AG10803 (cell line): ENCODE measurements around the gene TMEM218.

Experiments used
- DNase-seq: peaks from one replicate; pipeline ENCODE4 v3.0.0; 2010; ENCODE audit warnings: low read depth
- H3K4me3 ChIP-seq: 2 replicates; pipeline ENCODE4 v1.5.1; 2011; ENCODE audit warnings: mild to moderate bottlenecking, low read length, control low read depth
- TF ChIP-seq, protein P1 (sequence below): conservative IDR thresholded peaks from 2 replicates; pipeline ENCODE4 v1.5.1; 2011; ENCODE audit warnings: mild to moderate bottlenecking, low read length, control low read depth, inconsistent platforms

TMEM218 gene

DNA sequence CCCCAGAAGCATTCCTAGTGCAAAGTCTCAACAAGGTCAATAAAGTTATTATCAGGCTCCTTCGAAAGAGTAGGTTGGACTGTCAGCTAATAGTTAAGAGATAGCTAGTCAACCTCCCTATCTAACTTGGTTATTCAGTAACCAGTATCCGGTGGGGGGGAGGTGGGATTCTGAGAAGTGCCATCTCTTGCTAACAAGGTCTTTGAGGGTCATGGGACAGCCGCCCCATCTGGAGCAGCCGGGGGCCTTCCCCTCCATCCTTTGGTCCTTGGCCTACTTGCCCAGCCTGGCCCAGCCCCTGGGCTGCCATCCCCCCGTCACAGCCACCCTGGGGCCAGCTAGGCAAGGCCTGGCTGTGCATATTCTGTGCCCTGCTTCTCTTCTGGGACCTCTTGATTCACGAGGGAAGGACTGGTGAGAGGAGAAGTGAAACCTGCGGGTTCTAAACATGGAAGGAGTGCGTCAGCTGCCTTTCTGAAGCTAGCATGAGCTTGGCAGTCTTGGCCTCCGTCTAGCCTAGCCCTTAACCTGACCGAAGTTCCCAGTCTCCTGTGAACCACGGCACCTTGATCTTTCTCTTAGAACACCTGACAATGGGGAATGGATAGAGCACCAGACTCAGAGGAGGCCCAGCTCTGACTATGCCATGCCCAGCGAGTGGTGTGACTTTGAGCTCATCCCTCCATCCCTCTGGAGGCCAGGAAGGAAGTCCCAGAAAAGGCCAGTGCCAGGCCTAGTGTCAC, 39.0 kb downstream of the TMEM218 start:
- DNase-seq, result no peak
- no peak overlapping the region for H3K4me3 ChIP-seq
- TF ChIP-seq, protein P1, sequence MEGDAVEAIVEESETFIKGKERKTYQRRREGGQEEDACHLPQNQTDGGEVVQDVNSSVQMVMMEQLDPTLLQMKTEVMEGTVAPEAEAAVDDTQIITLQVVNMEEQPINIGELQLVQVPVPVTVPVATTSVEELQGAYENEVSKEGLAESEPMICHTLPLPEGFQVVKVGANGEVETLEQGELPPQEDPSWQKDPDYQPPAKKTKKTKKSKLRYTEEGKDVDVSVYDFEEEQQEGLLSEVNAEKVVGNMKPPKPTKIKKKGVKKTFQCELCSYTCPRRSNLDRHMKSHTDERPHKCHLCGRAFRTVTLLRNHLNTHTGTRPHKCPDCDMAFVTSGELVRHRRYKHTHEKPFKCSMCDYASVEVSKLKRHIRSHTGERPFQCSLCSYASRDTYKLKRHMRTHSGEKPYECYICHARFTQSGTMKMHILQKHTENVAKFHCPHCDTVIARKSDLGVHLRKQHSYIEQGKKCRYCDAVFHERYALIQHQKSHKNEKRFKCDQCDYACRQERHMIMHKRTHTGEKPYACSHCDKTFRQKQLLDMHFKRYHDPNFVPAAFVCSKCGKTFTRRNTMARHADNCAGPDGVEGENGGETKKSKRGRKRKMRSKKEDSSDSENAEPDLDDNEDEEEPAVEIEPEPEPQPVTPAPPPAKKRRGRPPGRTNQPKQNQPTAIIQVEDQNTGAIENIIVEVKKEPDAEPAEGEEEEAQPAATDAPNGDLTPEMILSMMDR, result no peak

- DNase-seq, result no peak
- TF ChIP-seq, protein P1, result no peak
- H3K4me3 ChIP-seq, result no peak overlapping the region
Measured at GRCh38 chr11:125071846-125072217, 39.6 kb downstream of the TMEM218 start.

GRCh38 chr11:125071435-125071834, 40.0 kb downstream of the TMEM218 start:
- no peak for DNase-seq
- TF ChIP-seq, protein P1, result no peak
- H3K4me3 ChIP-seq, result no peak overlapping the region

DNA sequence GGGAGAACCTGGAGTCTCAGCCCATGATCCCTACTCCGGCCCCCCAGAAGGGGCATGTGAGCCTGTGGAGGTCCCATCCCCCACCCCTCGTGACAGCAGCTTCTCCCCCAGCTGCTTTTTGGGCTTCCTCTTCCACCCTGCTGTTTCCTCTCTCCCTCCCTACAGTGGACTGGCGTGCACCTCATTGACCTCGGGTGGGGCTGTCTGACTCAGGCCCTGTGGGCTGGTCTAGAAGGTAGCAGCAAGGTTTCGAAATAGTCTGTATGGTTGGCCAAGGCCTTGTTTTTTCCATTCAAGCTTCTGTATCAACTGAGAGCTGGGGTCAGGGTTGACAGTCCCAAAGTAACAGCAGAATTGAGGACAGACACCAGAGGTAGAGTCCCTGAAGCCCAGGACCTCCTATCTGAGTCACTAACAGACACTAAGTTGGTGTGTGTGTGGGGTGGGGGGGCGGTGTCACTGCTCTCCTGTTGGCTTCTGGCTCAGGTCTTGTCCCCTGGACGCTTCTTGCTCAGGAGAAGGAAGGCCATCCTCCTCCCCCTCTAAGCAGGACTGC, 40.6 kb downstream of the TMEM218 start:
- peak; percentile 64 for DNase-seq
- no peak overlapping the region for H3K4me3 ChIP-seq
- TF ChIP-seq, protein P1, result no peak

GRCh38 chr11:125069796-125070195, 41.6 kb downstream of the TMEM218 start:
- TF ChIP-seq, protein P1, result no peak
- peak; percentile 66 for DNase-seq
- H3K4me3 ChIP-seq, result no peak overlapping the region

DNA sequence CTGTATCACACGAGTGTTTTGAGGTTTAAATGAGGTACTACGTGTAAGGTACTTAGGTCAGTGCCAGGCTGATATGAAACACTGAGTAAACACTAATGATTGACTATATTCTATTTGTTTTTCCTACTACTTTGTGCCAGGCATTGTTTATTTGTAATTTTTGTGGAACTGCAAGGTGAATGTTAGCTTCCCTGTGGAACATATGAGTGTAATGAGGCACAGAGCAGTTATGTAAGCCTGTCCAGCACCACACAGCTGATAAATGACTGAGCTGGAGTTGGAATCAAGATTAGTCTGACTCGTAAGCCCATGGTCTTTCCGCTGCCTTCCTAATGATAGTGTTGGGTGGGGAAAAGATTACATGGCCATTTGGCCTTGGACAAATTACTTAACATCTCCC, 42.4 kb downstream of the TMEM218 start:
- H3K4me3 ChIP-seq, result no peak overlapping the region
- DNase-seq, result no peak
- TF ChIP-seq, protein P1, result no peak

DNA sequence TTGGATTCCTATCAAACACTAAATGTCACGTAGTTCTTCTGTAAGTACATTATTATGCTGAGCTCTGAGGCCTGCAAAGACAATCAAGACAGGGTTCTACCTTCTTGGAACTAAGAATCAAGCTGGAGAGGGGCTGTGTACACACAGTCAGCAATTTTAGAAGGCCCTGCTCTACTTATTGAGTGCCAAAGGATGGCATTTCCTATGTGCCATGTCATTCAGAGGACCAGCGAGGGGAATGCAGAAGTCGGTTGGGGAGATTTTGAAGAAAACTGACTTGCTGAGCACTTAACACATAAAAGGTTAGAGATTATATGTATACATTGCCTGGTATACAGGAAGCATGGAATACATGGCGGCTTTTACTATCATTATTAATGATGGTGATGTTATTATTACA, 43.1 kb downstream of the TMEM218 start:
- H3K4me3 ChIP-seq, result no peak overlapping the region
- TF ChIP-seq, protein P1, result no peak
- DNase-seq, result no peak
